HG03025 (cell line): ENCODE results near the gene TMEM135.
"Not testable (repeated sequence)": the region's sequence is repeated elsewhere in the genome, so short reads cannot be mapped to it uniquely, and the experiment has no call there.

Experiments used
- ATAC-seq: cut with Tn5 transposase; IDR thresholded peaks from one replicate; pipeline ENCODE4 v1.9.1; 2021; ENCODE audit warnings: mild to moderate bottlenecking, moderate library complexity; ENCODE audit not compliant: unreplicated experiment, low FRiP score

Gene TMEM135

GRCh38 chr11:87187076-87187475, 149.3 kb downstream of the TMEM135 start:
- no peak for ATAC-seq

GRCh38 chr11:87187930-87188329, 150.2 kb downstream of the TMEM135 start:
- ATAC-seq = no peak

GRCh38 chr11:87188396-87188795, 150.7 kb downstream of the TMEM135 start:
- ATAC-seq = not testable (repeated sequence)

GRCh38 chr11:87188921-87189320, 151.2 kb downstream of the TMEM135 start:
- not testable (repeated sequence) for ATAC-seq

GRCh38 chr11:87190071-87190470, 152.3 kb downstream of the TMEM135 start:
- ATAC-seq = no peak

GRCh38 chr11:87193756-87194470, 156.2 kb downstream of the TMEM135 start:
- no peak for ATAC-seq

- no peak for ATAC-seq
Observed at GRCh38 chr11:87194985-87195820, 157.5 kb downstream of the TMEM135 start.

GRCh38 chr11:87198266-87198881, 160.6 kb downstream of the TMEM135 start:
- no peak for ATAC-seq

GRCh38 chr11:87201376-87201775, 163.6 kb downstream of the TMEM135 start:
- no peak for ATAC-seq

- ATAC-seq = no peak
Observed at GRCh38 chr11:87203907-87204602, 166.3 kb downstream of the TMEM135 start.

- no peak for ATAC-seq
Observed at GRCh38 chr11:87212891-87213290, 175.2 kb downstream of the TMEM135 start.

- ATAC-seq = no peak
Observed at GRCh38 chr11:87213444-87213843, 175.7 kb downstream of the TMEM135 start.

- no peak for ATAC-seq
Observed at GRCh38 chr11:87215236-87215635, 177.5 kb downstream of the TMEM135 start.

GRCh38 chr11:87219266-87219665, 181.5 kb downstream of the TMEM135 start:
- ATAC-seq = no peak

- no peak for ATAC-seq
Observed at GRCh38 chr11:87223816-87224215, 186.1 kb downstream of the TMEM135 start.

GRCh38 chr11:87224486-87224885, 186.8 kb downstream of the TMEM135 start:
- no peak for ATAC-seq

- no peak for ATAC-seq
Observed at GRCh38 chr11:87228820-87229219, 191.1 kb downstream of the TMEM135 start.

GRCh38 chr11:87230995-87231394, 193.3 kb downstream of the TMEM135 start:
- no peak for ATAC-seq

- ATAC-seq = no peak
Observed at GRCh38 chr11:87232320-87232719, 194.6 kb downstream of the TMEM135 start.

- ATAC-seq = no peak
Observed at GRCh38 chr11:87235366-87235765, 197.6 kb downstream of the TMEM135 start.

GRCh38 chr11:87236368-87236767, 198.6 kb downstream of the TMEM135 start:
- no peak for ATAC-seq
